OCI-LY1 (cell line): ENCODE data around the gene KIFC3.

Source experiments
- H2AFZ ChIP-seq: fragments of 200-600 bp; sonication (generic), shearing (Covaris generic); 2 replicates; pipeline ENCODE4 v1.6.0; 2014; ENCODE audit warnings: antibody characterized with exemption, mild to moderate bottlenecking, low read length
- H3F3A ChIP-seq: fragments of 200-600 bp; sonication (generic), shearing (Covaris generic); 2 replicates; pipeline ENCODE4 v1.6.0; 2014; ENCODE audit warnings: mild to moderate bottlenecking, antibody characterized with exemption, low read length, moderate library complexity; ENCODE audit not compliant: insufficient read depth
- H3K27ac ChIP-seq: fragments of 200-600 bp; sonication (generic); 2 replicates; pipeline ENCODE4 v1.5.1; 2014; ENCODE audit warnings: low read length, mixed run types, mild to moderate bottlenecking, low read depth; ENCODE audit not compliant: poor library complexity, severe bottlenecking
- H3K27me3 ChIP-seq: fragments of 200-600 bp; sonication (generic); 2 replicates; pipeline ENCODE4 v1.6.0; 2014; ENCODE audit warnings: antibody characterized with exemption, mild to moderate bottlenecking, low read length, moderate library complexity; ENCODE audit not compliant: insufficient read depth
- H3K36me3 ChIP-seq: fragments of 200-600 bp; sonication (generic); 2 replicates; pipeline ENCODE4 v1.6.1; 2014; ENCODE audit warnings: mild to moderate bottlenecking, antibody characterized with exemption, low read length, moderate library complexity, mixed read lengths; ENCODE audit not compliant: insufficient read depth
- H3K4me1 ChIP-seq: fragments of 200-600 bp; sonication (generic); 2 replicates; pipeline ENCODE4 v1.5.1; 2014; ENCODE audit warnings: mild to moderate bottlenecking, low read length, moderate library complexity; ENCODE audit not compliant: insufficient read depth, severe bottlenecking
- H3K4me2 ChIP-seq: fragments of 200-600 bp; sonication (generic), shearing (Covaris generic); 2 replicates; pipeline ENCODE4 v1.6.1; 2014; ENCODE audit warnings: low read length
- H3K4me3 ChIP-seq: fragments of 200-600 bp; sonication (generic); 2 replicates; pipeline ENCODE4 v1.5.1; 2014; ENCODE audit warnings: low read length, low read depth, mild to moderate bottlenecking, mixed read lengths; ENCODE audit not compliant: poor library complexity, severe bottlenecking
- H3K79me2 ChIP-seq: fragments of 200-600 bp; shearing (Covaris generic); 2 replicates; pipeline ENCODE4 v1.6.1; 2016; ENCODE audit warnings: mixed run types, low read length, mixed read lengths; ENCODE audit not compliant: insufficient read depth
- H3K9ac ChIP-seq: fragments of 200-600 bp; sonication (generic), shearing (Covaris generic); 2 replicates; pipeline ENCODE4 v1.6.1; 2014; ENCODE audit warnings: mild to moderate bottlenecking, low read length, mixed read lengths
- H3K9me2 ChIP-seq: fragments of 200-600 bp; sonication (generic), shearing (Covaris generic); 2 replicates; pipeline ENCODE4 v1.6.1; 2014; ENCODE audit warnings: low read depth, mild to moderate bottlenecking, low read length, mixed read lengths
- H3K9me3 ChIP-seq: fragments of 200-600 bp; shearing (Covaris generic); 2 replicates; pipeline ENCODE4 v1.6.1; 2014; ENCODE audit warnings: low read length, mixed read lengths
- H4K20me1 ChIP-seq: fragments of 200-600 bp; sonication (generic), shearing (Covaris generic); 2 replicates; pipeline ENCODE4 v1.6.0; 2016; ENCODE audit warnings: mild to moderate bottlenecking, low read length; ENCODE audit not compliant: insufficient read depth
- EZH2 ChIP-seq: fragments of 200-600 bp; sonication (generic), shearing (Covaris generic); IDR thresholded peaks from 2 replicates; pipeline ENCODE4 v1.8.0; 2017; ENCODE audit warnings: borderline replicate concordance, mixed run types, mild to moderate bottlenecking, antibody characterized with exemption, low read length, moderate library complexity, mixed read lengths
- TF ChIP-seq, protein P1 (sequence below): fragments of 200-600 bp; sonication (generic), shearing (Covaris generic); IDR thresholded peaks from 2 replicates; pipeline ENCODE4 v1.5.1; 2017; ENCODE audit warnings: mild to moderate bottlenecking, antibody characterized with exemption, low read length, moderate library complexity, mixed read lengths

The KIFC3 gene

GRCh38 chr16:57803134-57803990, 1.1 kb upstream of the KIFC3 start:
- no peaks in the 10 kb centered on the region for H3F3A ChIP-seq
- no peaks in the 10 kb centered on the region for H3K27me3 ChIP-seq
- H3K9ac ChIP-seq: no peak overlapping the region
- TF ChIP-seq, protein P1, sequence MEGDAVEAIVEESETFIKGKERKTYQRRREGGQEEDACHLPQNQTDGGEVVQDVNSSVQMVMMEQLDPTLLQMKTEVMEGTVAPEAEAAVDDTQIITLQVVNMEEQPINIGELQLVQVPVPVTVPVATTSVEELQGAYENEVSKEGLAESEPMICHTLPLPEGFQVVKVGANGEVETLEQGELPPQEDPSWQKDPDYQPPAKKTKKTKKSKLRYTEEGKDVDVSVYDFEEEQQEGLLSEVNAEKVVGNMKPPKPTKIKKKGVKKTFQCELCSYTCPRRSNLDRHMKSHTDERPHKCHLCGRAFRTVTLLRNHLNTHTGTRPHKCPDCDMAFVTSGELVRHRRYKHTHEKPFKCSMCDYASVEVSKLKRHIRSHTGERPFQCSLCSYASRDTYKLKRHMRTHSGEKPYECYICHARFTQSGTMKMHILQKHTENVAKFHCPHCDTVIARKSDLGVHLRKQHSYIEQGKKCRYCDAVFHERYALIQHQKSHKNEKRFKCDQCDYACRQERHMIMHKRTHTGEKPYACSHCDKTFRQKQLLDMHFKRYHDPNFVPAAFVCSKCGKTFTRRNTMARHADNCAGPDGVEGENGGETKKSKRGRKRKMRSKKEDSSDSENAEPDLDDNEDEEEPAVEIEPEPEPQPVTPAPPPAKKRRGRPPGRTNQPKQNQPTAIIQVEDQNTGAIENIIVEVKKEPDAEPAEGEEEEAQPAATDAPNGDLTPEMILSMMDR: no peak
- TF ChIP-seq EZH2: no peak
- no peaks in the 10 kb centered on the region for H3K9me3 ChIP-seq
- H2AFZ ChIP-seq: no peak overlapping the region
- no peaks in the 10 kb centered on the region for H3K4me1 ChIP-seq
- no peaks in the 10 kb centered on the region for H4K20me1 ChIP-seq
- H3K9me2 ChIP-seq: no peaks in the 10 kb centered on the region
- H3K4me3 ChIP-seq: no peak overlapping the region
- no peaks in the 10 kb centered on the region for H3K79me2 ChIP-seq
- no peak overlapping the region for H3K27ac ChIP-seq
- H3K36me3 ChIP-seq: no peaks in the 10 kb centered on the region
- no peak overlapping the region for H3K4me2 ChIP-seq

GRCh38 chr16:57801809-57802340, 416 bp downstream of the KIFC3 start:
- H3K9ac ChIP-seq: no peak overlapping the region
- no peaks in the 10 kb centered on the region for H3K79me2 ChIP-seq
- H3K4me3 ChIP-seq: peak overlapping the region; percentile 7
- H3K27ac ChIP-seq: no peak overlapping the region
- no peaks in the 10 kb centered on the region for H4K20me1 ChIP-seq
- H3K36me3 ChIP-seq: no peaks in the 10 kb centered on the region
- no peaks in the 10 kb centered on the region for H3K9me3 ChIP-seq
- H3F3A ChIP-seq: no peaks in the 10 kb centered on the region
- no peaks in the 10 kb centered on the region for H3K27me3 ChIP-seq
- H2AFZ ChIP-seq: no peak overlapping the region
- peak overlapping the region; percentile 36 for H3K4me2 ChIP-seq
- H3K4me1 ChIP-seq: no peaks in the 10 kb centered on the region
- no peak for TF ChIP-seq EZH2
- TF ChIP-seq, protein P1: no peak
- H3K9me2 ChIP-seq: no peaks in the 10 kb centered on the region

DNA sequence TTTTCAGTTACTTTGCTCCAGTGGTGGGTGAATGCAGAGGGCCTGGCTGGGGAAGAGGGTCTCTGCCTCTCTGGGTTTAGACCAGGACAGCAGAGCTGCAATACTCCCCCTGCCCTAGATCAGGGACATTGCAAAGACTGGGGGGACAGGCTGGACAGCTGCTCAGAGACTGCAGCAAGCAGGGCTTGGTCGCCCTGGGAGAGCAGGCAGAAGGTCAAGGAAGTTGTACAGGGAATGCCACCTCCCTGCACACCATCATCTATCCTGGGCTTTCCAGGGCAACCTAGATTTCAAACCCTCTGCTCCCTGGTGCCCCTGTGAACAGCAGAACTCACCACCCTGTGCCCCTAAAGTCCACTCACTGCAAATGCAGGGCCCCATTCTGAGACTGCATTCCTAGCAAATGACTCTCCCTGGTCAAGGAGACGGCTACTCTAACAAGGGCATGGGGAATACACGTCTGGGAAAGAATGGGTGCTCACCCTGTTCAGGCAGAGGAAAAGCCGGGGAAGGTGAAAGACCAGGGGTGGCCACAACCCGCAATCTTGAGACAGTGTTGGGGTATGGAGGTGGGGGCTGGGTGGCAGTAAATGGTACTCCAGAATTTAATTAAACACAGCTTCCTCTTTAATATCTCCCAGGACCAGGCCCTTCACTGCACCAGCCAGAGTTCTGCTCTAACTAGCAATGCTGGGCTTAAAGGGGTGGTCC, 1.0 kb downstream of the KIFC3 start:
- H3F3A ChIP-seq: no peaks in the 10 kb centered on the region
- H3K9me2 ChIP-seq: no peaks in the 10 kb centered on the region
- TF ChIP-seq, protein P1: no peak
- TF ChIP-seq EZH2: no peak
- H3K4me3 ChIP-seq: no peak overlapping the region
- no peak overlapping the region; the same call in 1 of the 2 replicates for H3K4me2 ChIP-seq
- H2AFZ ChIP-seq: no peak overlapping the region
- no peaks in the 10 kb centered on the region for H3K9me3 ChIP-seq
- H3K36me3 ChIP-seq: no peaks in the 10 kb centered on the region
- H4K20me1 ChIP-seq: no peaks in the 10 kb centered on the region
- H3K79me2 ChIP-seq: no peaks in the 10 kb centered on the region
- H3K4me1 ChIP-seq: no peaks in the 10 kb centered on the region
- no peak overlapping the region for H3K27ac ChIP-seq
- H3K9ac ChIP-seq: no peak overlapping the region
- H3K27me3 ChIP-seq: no peaks in the 10 kb centered on the region
